ENCODE data around the gene LAMB2. TPM values are rescaled to one million over a fixed set of nuclear protein-coding genes. Genes with fewer than 3 reads are reported as not detected.

Gene LAMB2
- total RNA-seq, 1 experiment from 2014 or later, result 99.4 TPM

Other genes starting within 250 kb of the LAMB2 start
- 17.2 and 23.4 TPM in 2 replicates for gene SLC25A20, start 234.2 kb downstream of the LAMB2 start, total RNA-seq (2014; rRNA removed; shearing (Covaris generic); ENCODE audit: low replicate concordance)
- 76.4 and 113 TPM in 2 replicates for gene ARIH2, start 214.2 kb downstream of the LAMB2 start, total RNA-seq (2014; rRNA removed; shearing (Covaris generic); ENCODE audit: low replicate concordance)
- gene P4HTM, start 142.8 kb downstream of the LAMB2 start, total RNA-seq (2014; rRNA removed; shearing (Covaris generic); ENCODE audit: low replicate concordance), result not detected in 2 replicates
- 72.7 and 77.2 TPM in 2 replicates for gene WDR6, start 125.7 kb downstream of the LAMB2 start, total RNA-seq (2014; rRNA removed; shearing (Covaris generic); ENCODE audit: low replicate concordance)
- 15.9 and 18.6 TPM in 2 replicates for gene DALRD3, start 114.5 kb downstream of the LAMB2 start, total RNA-seq (2014; rRNA removed; shearing (Covaris generic); ENCODE audit: low replicate concordance)
- 37.8 and 91.3 TPM in 2 replicates for gene NDUFAF3, start 110.9 kb downstream of the LAMB2 start, total RNA-seq (2014; rRNA removed; shearing (Covaris generic); ENCODE audit: low replicate concordance)
- gene IMPDH2, start 103.7 kb downstream of the LAMB2 start, total RNA-seq (2014; rRNA removed; shearing (Covaris generic); ENCODE audit: low replicate concordance), result 304 and 356 TPM in 2 replicates
- 69.4 and 77.3 TPM in 2 replicates for gene QRICH1, start 39.0 kb downstream of the LAMB2 start, total RNA-seq (2014; rRNA removed; shearing (Covaris generic); ENCODE audit: low replicate concordance)
- 97.3 and 152 TPM in 2 replicates for gene QARS1, start 28.3 kb downstream of the LAMB2 start, total RNA-seq (2014; rRNA removed; shearing (Covaris generic); ENCODE audit: low replicate concordance)
- 31.5 and 120 TPM in 2 replicates for gene USP19, start 12.2 kb downstream of the LAMB2 start, total RNA-seq (2014; rRNA removed; shearing (Covaris generic); ENCODE audit: low replicate concordance)
- 36.4 and 39.6 TPM in 2 replicates for gene CCDC71, start 33.3 kb upstream of the LAMB2 start, total RNA-seq (2014; rRNA removed; shearing (Covaris generic); ENCODE audit: low replicate concordance)
- gene KLHDC8B, start 38.5 kb upstream of the LAMB2 start, total RNA-seq (2014; rRNA removed; shearing (Covaris generic); ENCODE audit: low replicate concordance), result 7.6 and 8.8 TPM in 2 replicates
- gene C3orf62, start 144.2 kb upstream of the LAMB2 start, total RNA-seq (2014; rRNA removed; shearing (Covaris generic); ENCODE audit: low replicate concordance), result 1.4 and 2.7 TPM in 2 replicates
- gene USP4, start 207.0 kb upstream of the LAMB2 start, total RNA-seq (2014; rRNA removed; shearing (Covaris generic); ENCODE audit: low replicate concordance), result 22.7 and 30.3 TPM in 2 replicates
- 74.0 and 247 TPM in 2 replicates for gene GPX1, start 225.3 kb upstream of the LAMB2 start, total RNA-seq (2014; rRNA removed; shearing (Covaris generic); ENCODE audit: low replicate concordance)

Data from MG63 (cell line).